ENCODE measurements around the gene SHOC1. TPM values are rescaled to one million over a fixed set of nuclear protein-coding genes. Genes with fewer than 3 reads are reported as not detected.
"Not testable (repeated sequence)": the region's sequence is repeated elsewhere in the genome, so short reads cannot be mapped to it uniquely, and the experiment has no call there.

Gene SHOC1
- total RNA-seq, 2 donors from 2014 or later: 13.6 TPM; not detected in 1

DNA sequence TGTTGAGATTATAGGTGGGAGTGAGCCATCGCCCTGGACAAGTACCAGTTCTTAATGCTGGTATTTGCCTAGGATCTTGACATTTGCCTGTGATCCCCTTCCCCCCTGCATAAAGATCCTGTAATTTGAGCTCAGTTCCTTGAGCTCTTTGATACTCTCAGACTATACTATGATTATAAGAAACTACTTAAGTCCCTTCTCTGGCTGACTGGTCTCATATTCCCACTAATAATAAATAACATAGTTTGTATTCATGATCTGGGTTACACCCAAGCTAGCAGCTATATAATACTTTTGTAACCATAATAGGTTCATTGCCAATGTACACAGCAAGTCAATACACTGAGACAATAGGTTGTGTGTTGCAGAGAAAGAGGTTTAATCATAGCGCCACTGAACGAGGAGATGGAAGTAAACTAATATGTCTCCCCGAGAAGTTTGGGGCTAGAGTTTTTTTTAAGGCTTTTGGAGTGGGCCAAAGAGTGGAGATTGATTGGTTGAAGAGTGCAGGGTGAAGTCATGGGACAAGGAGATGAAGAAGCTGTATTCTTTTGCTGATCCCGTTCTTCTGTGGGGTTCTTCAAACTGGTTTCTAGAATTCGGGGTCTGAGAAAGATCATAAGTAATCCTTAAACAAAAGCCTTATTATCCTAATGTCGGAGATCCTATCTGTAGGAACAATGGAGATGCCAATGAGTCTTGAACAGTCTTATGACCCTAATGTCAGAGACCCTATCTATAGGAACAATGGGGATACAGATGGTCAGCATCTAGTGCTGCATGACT lies 20.7 kb upstream of the SHOC1 start:
- Histone ChIP-seq H3K27me3 (replicated peaks; ENCODE audit: insufficient read depth) (no peaks in the 10 kb centered on the region), H3K36me3 (no peaks in the 10 kb centered on the region), H3K27ac (no peak overlapping the region), H3K9me3 (no peaks in the 10 kb centered on the region), H3K4me1 (replicated peaks) (no peaks in the 10 kb centered on the region), H3K4me3 (no peak overlapping the region)
- no peak for DNase-seq (ENCODE audit: low spot score)
- intact Hi-C loops (cut with DNase I): no loop called here
- TF ChIP-seq POLR2A (IDR thresholded peaks at IDR 0.05) (no peak), POLR2AphosphoS5 (IDR thresholded peaks at IDR 0.05) (no peak)
- TF ChIP-seq, protein P1, sequence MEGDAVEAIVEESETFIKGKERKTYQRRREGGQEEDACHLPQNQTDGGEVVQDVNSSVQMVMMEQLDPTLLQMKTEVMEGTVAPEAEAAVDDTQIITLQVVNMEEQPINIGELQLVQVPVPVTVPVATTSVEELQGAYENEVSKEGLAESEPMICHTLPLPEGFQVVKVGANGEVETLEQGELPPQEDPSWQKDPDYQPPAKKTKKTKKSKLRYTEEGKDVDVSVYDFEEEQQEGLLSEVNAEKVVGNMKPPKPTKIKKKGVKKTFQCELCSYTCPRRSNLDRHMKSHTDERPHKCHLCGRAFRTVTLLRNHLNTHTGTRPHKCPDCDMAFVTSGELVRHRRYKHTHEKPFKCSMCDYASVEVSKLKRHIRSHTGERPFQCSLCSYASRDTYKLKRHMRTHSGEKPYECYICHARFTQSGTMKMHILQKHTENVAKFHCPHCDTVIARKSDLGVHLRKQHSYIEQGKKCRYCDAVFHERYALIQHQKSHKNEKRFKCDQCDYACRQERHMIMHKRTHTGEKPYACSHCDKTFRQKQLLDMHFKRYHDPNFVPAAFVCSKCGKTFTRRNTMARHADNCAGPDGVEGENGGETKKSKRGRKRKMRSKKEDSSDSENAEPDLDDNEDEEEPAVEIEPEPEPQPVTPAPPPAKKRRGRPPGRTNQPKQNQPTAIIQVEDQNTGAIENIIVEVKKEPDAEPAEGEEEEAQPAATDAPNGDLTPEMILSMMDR (IDR thresholded peaks at IDR 0.05): no peak
- 70% methylated on average over 7 of the region's 7 CpGs for WGBS

DNA sequence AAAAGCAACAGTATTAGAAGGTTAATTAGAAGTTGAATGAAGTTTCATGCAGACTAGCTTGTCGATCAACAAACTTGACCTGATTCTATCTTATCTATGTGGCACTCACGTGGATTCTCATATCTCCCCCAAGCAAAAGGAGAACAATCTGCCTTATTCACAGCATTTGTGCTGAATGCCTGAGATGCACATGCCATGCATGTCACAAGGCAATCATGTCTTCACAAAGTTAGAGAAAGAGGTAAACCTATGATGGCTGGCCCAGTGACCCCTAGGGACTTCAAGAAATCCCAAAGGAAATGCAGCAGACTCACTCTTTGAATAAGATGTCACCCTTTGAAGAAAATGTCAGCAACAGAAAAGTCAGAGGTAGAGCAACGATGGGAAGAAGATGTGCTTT lies 17.6 kb upstream of the SHOC1 start:
- no peaks in the 10 kb centered on the region for H3K36me3 ChIP-seq
- TF ChIP-seq, protein P1 (IDR thresholded peaks at IDR 0.05): no peak
- TF ChIP-seq POLR2AphosphoS5 (IDR thresholded peaks at IDR 0.05) (no peak), POLR2A (IDR thresholded peaks at IDR 0.05) (no peak)
- H3K27me3 ChIP-seq (replicated peaks; ENCODE audit: insufficient read depth): no peaks in the 10 kb centered on the region
- intact Hi-C loops (cut with DNase I): no loop called here
- H3K4me1 ChIP-seq (replicated peaks): no peaks in the 10 kb centered on the region
- H3K4me3 ChIP-seq: no peak overlapping the region
- H3K27ac ChIP-seq: no peak overlapping the region
- no peaks in the 10 kb centered on the region for H3K9me3 ChIP-seq
- no peak for DNase-seq (ENCODE audit: low spot score)
- WGBS: 89% methylated on average over 3 of the region's 3 CpGs

DNA sequence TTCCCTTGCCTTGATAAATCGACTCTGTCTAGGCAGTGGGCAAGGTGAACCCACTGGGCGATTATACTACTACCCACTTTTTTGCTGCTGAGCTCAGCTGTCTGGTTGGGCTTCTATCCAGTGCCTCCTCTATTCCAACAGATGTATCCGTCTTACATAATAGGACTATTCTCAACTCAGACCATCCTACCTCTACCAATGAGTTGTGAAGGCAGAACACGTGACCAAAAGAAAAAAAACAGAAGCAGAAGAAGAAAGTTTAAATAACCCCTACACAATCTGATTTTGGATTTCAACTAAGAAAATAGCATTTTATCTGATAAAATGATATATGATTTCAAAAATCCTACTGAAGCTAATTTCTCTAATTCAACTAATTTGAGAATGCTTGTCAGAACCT lies 16.2 kb upstream of the SHOC1 start:
- no peak for DNase-seq (ENCODE audit: low spot score)
- Histone ChIP-seq H3K9me3 (no peaks in the 10 kb centered on the region), H3K4me3 (no peak overlapping the region), H3K4me1 (replicated peaks) (no peaks in the 10 kb centered on the region), H3K27me3 (replicated peaks; ENCODE audit: insufficient read depth) (no peaks in the 10 kb centered on the region), H3K27ac (no peak overlapping the region), H3K36me3 (no peaks in the 10 kb centered on the region)
- intact Hi-C loops (cut with DNase I): no loop called here
- 94% methylated on average over 4 of the region's 4 CpGs for WGBS
- TF ChIP-seq POLR2AphosphoS5 (IDR thresholded peaks at IDR 0.05): no peak
- TF ChIP-seq, protein P1 (IDR thresholded peaks at IDR 0.05): no peak
- no peak for TF ChIP-seq POLR2A (IDR thresholded peaks at IDR 0.05)

DNA sequence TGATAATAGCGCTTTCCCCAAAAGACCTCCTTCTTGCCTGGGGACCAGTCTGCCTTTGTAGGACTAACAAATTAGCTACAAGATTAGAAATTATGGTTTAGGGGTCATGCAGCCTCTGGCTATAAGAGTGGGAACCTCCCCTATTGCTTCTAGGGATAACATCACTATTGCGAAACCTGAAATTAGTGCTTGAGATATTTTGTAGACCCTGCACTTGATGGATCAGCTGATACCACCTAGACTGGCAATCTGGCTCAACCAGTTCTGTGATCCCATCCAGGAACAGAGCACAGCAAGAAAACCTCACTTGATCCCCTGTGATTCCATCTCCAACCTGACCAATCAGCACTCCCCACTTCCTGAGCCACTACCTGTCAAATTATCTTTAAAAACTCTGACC lies 15.7 kb upstream of the SHOC1 start:
- H3K4me1 ChIP-seq (replicated peaks); DNase-seq (ENCODE audit: low spot score); H3K36me3 ChIP-seq; H3K27ac ChIP-seq; H3K4me3 ChIP-seq; H3K9me3 ChIP-seq; H3K27me3 ChIP-seq (replicated peaks; ENCODE audit: insufficient read depth); intact Hi-C loops (cut with DNase I): not testable (repeated sequence)
- 94% methylated on average over 2 of the region's 2 CpGs for WGBS

DNA sequence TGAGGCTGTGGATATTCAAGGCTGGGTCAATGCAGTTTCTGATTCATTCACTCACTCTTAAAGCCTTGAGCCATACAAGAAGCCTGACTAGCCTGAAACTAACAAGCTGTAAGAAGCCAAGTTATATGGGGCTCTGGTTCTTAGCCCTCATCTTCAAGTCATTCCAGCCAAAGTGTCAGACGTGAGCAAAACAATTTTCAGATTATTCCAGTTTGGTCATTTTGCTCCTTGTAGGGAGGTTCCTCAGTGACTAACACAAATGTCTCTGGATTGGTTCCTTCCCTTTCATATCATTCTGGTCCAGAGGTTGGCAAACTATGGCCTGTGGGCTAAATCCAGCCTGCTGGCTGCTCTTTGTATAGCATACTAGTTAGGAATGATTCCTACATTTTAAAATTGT lies 12.5 kb upstream of the SHOC1 start:
- intact Hi-C loops (cut with DNase I): no loop called here
- TF ChIP-seq, protein P1 (IDR thresholded peaks at IDR 0.05): no peak
- TF ChIP-seq POLR2AphosphoS5 (IDR thresholded peaks at IDR 0.05) (no peak), POLR2A (IDR thresholded peaks at IDR 0.05) (no peak)

More for the DNA sequence above, 12.5 kb upstream of the SHOC1 start:
- DNase-seq (ENCODE audit: low spot score): no peak
- H3K36me3 ChIP-seq: no peaks in the 10 kb centered on the region
- H3K4me3 ChIP-seq: no peak overlapping the region
- H3K9me3 ChIP-seq: no peaks in the 10 kb centered on the region
- 100% methylated on average over 1 of the region's 1 CpG for WGBS
- H3K27me3 ChIP-seq (replicated peaks; ENCODE audit: insufficient read depth): no peaks in the 10 kb centered on the region
- H3K27ac ChIP-seq: no peak overlapping the region
- H3K4me1 ChIP-seq (replicated peaks): no peaks in the 10 kb centered on the region
